Measurements from ENCODE around the gene TSNAXIP1. TPM values are rescaled to one million over a fixed set of nuclear protein-coding genes. Genes with fewer than 3 reads are reported as not detected.
A peak's percentile ranks its signal among the peaks of the same experiment; 100 is the strongest.

Gene TSNAXIP1
- total and polyA plus RNA-seq, 2 experiments from 2014 or later = 0.97 to 2.4 TPM

DNA sequence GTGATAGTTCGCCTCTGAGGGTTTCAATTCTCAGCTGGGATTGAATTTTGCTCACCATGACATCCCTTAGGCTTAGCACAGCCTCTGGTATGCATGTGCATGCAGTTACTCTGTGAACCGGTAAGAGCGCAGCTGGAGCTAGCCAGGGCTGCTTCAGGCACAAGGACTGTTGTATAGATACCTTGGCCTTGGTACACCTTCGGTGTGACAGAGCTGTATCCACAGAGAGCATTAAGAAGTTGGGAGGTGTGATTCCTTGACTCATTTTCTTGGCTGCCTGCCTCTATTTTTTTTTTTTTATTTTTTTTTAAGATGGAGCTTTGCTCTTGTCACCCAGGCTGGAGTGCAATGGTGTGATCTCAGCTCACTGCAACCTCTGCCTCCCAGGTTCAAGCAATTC, 37.8 kb downstream of the TSNAXIP1 start (continued):
- TF ChIP-seq, protein P1, sequence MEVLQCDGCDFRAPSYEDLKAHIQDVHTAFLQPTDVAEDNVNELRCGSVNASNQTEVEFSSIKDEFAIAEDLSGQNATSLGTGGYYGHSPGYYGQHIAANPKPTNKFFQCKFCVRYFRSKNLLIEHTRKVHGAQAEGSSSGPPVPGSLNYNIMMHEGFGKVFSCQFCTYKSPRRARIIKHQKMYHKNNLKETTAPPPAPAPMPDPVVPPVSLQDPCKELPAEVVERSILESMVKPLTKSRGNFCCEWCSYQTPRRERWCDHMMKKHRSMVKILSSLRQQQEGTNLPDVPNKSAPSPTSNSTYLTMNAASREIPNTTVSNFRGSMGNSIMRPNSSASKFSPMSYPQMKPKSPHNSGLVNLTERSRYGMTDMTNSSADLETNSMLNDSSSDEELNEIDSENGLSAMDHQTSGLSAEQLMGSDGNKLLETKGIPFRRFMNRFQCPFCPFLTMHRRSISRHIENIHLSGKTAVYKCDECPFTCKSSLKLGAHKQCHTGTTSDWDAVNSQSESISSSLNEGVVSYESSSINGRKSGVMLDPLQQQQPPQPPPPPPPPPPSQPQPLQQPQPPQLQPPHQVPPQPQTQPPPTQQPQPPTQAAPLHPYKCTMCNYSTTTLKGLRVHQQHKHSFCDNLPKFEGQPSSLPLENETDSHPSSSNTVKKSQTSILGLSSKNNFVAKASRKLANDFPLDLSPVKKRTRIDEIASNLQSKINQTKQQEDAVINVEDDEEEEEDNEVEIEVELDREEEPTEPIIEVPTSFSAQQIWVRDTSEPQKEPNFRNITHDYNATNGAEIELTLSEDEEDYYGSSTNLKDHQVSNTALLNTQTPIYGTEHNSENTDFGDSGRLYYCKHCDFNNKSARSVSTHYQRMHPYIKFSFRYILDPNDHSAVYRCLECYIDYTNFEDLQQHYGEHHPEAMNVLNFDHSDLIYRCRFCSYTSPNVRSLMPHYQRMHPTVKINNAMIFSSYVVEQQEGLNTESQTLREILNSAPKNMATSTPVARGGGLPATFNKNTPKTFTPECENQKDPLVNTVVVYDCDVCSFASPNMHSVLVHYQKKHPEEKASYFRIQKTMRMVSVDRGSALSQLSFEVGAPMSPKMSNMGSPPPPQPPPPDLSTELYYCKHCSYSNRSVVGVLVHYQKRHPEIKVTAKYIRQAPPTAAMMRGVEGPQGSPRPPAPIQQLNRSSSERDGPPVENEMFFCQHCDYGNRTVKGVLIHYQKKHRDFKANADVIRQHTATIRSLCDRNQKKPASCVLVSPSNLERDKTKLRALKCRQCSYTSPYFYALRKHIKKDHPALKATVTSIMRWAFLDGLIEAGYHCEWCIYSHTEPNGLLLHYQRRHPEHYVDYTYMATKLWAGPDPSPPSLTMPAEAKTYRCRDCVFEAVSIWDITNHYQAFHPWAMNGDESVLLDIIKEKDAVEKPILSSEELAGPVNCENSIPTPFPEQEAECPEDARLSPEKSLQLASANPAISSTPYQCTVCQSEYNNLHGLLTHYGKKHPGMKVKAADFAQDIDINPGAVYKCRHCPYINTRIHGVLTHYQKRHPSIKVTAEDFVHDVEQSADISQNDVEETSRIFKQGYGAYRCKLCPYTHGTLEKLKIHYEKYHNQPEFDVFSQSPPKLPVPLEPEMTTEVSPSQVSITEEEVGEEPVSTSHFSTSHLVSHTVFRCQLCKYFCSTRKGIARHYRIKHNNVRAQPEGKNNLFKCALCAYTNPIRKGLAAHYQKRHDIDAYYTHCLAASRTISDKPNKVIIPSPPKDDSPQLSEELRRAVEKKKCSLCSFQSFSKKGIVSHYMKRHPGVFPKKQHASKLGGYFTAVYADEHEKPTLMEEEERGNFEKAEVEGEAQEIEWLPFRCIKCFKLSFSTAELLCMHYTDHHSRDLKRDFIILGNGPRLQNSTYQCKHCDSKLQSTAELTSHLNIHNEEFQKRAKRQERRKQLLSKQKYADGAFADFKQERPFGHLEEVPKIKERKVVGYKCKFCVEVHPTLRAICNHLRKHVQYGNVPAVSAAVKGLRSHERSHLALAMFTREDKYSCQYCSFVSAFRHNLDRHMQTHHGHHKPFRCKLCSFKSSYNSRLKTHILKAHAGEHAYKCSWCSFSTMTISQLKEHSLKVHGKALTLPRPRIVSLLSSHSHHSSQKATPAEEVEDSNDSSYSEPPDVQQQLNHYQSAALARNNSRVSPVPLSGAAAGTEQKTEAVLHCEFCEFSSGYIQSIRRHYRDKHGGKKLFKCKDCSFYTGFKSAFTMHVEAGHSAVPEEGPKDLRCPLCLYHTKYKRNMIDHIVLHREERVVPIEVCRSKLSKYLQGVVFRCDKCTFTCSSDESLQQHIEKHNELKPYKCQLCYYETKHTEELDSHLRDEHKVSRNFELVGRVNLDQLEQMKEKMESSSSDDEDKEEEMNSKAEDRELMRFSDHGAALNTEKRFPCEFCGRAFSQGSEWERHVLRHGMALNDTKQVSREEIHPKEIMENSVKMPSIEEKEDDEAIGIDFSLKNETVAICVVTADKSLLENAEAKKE (CRISPR knock-in tag; IDR thresholded peaks at IDR 0.05) = no peak
- TF ChIP-seq NANOG (IDR thresholded peaks at IDR 0.05; ENCODE audit: borderline replicate concordance) (no peak), JUNB (IDR thresholded peaks at IDR 0.05; ENCODE audit: unreplicated experiment) (no peak)

DNA sequence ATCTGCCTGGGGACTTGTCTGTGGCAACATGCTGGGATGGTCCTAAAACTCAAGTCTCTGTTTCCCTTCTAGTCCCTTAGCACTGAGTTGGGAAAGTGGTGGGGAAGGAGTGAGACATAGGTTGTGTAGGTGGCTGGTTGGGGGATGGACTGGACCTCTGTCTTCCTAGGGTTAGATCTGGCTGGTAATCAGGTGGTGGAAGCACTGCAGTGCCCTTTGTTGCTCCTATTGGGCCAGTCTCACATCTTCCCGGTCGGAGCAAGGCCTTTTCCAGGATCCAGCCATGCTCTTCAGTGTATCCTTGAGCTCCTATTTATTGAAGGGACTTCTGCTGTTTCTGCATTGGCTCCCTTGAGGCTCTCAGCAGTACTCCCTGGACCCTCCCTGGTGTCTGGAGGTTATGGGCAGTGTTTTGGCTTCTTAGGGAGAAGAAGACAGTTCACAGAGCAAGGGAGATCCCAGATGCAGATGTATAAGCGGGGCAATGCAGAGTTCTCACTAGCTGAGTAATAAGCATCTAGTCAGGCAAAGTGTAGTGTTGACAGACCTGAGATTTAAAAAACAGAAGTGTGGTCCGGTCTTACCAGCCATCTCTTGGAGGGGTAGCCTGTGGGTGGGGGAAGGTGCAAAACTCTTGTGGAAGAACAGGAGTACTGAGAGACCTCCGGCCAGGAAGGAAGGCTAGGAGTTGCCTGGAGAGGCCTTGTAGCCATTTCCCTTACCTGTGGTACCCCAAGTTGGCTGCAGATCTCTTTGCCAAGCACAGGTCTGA, 38.8 kb downstream of the TSNAXIP1 start:
- peak; percentile 11 for DNase-seq (ENCODE audit: low spot score)
- peaks cover 63% of the 10 kb centered on the region for H3K79me2 ChIP-seq (replicated peaks; ENCODE audit: insufficient read depth)
- peak overlapping the region; percentile 97 for H3K27ac ChIP-seq (ENCODE audit: low read depth)
- Mint-ChIP-seq H3K4me3 (peak overlapping the region; percentile 80), H3K27me3 (ENCODE audit: insufficient read depth, low read depth, poor library complexity) (peaks cover 14% of the 10 kb centered on the region), H3K36me3 (ENCODE audit: low read depth) (peaks cover 25% of the 10 kb centered on the region), H3K9me3 (no peaks in the 10 kb centered on the region), H3K4me1 (peaks cover 45% of the 10 kb centered on the region), H3K27ac (peak overlapping the region; percentile 95)
- 0 out of 2 replicates have a peak, but pooled peaks cover 2% of the 10 kb centered on the region for H3K36me3 ChIP-seq (ENCODE audit: insufficient read depth)
- peaks cover 35% of the 10 kb centered on the region for H3F3A ChIP-seq (replicated peaks; ENCODE audit: low read depth)
- H4K20me1 ChIP-seq (replicated peaks; ENCODE audit: insufficient read depth) = peaks cover 35% of the 10 kb centered on the region
- H3K27me3 ChIP-seq (ENCODE audit: insufficient read depth) = no peaks in the 10 kb centered on the region
- TF ChIP-seq EZH2 (IDR thresholded peaks at IDR 0.05; ENCODE audit: low read depth, unreplicated experiment) (no peak), ZNF114 (CRISPR knock-in tag; IDR thresholded peaks at IDR 0.05) (no peak), ETS1 (IDR thresholded peaks at IDR 0.05) (no peak), EZH2phosphoT487 (IDR thresholded peaks at IDR 0.05; ENCODE audit: unreplicated experiment) (no peak), POLR2AphosphoS5 (IDR thresholded peaks at IDR 0.05; ENCODE audit: low read depth) (no peak)
- H3K9me2 ChIP-seq (ENCODE audit: insufficient read depth) = no peaks in the 10 kb centered on the region
- H3K4me1 ChIP-seq (ENCODE audit: insufficient read depth) = peaks cover 37% of the 10 kb centered on the region
- ATAC-seq = no peak
- peak overlapping the region; percentile 87 for H3K4me2 ChIP-seq
- H2AFZ ChIP-seq = no peak overlapping the region
- H3K4me3 ChIP-seq = peak overlapping the region; percentile 91

Measured in GM23338 (cell line).